HCT116 (cell line): ENCODE data around the gene RAB3GAP2. TPM values are rescaled to one million over a fixed set of nuclear protein-coding genes. Genes with fewer than 3 reads are reported as not detected.

Experiments used
- ATAC-seq: fragments of 200-7000 bp; cut with Tn5 transposase; 2 replicates; pipeline ENCODE4 v1.9.1; 2020; ENCODE audit warnings: mild to moderate bottlenecking, moderate library complexity
- BruUV-seq: library from RNA; stranded (reverse); fragments of 400-500 nt; replicated peaks from 2 replicates; lab custom pipeline; 2021; lab: Mats Ljungman, UMichigan
- CTCF ChIA-PET: fragments of 300-600 bp; sonication (Branson Sonifier 250); formaldehyde crosslinking; loops from one replicate; lab custom pipeline; 2021; ENCODE audit warnings: antibody characterized with exemption; lab: Charles Lee
- POLR2A ChIA-PET: fragments of 300-600, 350-600 bp; sonication (Branson Sonifier 250); formaldehyde crosslinking; loops from one replicate; lab custom pipeline; 2021; ENCODE audit warnings: antibody characterized with exemption; lab: Charles Lee
- RAD21 ChIA-PET, 2 experiments: fragments of 300-600 bp; sonication (Branson Sonifier 250); formaldehyde crosslinking; loops; one replicate each; lab custom pipeline; 2023; ENCODE audit warnings: low total read pairs in 2 of 2; ENCODE audit not compliant: uncharacterized antibody in 2 of 2, unreplicated experiment in 2 of 2, low non-redundant PET in 1 of 2; lab: Charles Lee
- DNase-seq: peaks from one replicate; pipeline ENCODE4 v3.0.0-alpha.2; 2010; ENCODE audit warnings: low read depth, low spot score
- H2AFZ ChIP-seq: fragments of 200-600 bp; shearing (Covaris generic), sonication (generic); 2 replicates; pipeline ENCODE4 v1.6.1; 2017; ENCODE audit warnings: low read depth, mixed run types, mixed read lengths, antibody characterized with exemption, low read length; ENCODE audit not compliant: poor library complexity, severe bottlenecking
- H3K27ac ChIP-seq: 2 replicates; pipeline ENCODE4 v1.5.1; 2012; ENCODE audit warnings: low read depth, low read length
- H3K27me3 ChIP-seq: fragments of 200-600 bp; sonication (generic); 2 replicates; pipeline ENCODE4 v1.6.1; 2016; ENCODE audit warnings: mixed run types, low read length, mixed read lengths; ENCODE audit not compliant: insufficient read depth
- H3K36me3 ChIP-seq, 2 experiments: fragments of 200-500 bp in 1 of 2; fragments of 200-600 bp in 1 of 2; sonication (Bioruptor generic) in 1 of 2; sonication (generic) in 1 of 2; 2 replicates each; pipeline versions ENCODE4 v1.5.1 to v1.6.1; 2014 to 2016; ENCODE audit warnings: low read length in 2 of 2, inconsistent platforms in 1 of 2, mixed read lengths in 1 of 2, mixed run types in 1 of 2; ENCODE audit not compliant: insufficient read depth in 2 of 2, control insufficient read depth in 1 of 2
- H3K4me1 ChIP-seq, 2 experiments: fragments of 200-600 bp in 1 of 2; sonication (generic) in 1 of 2; 2 replicates each; pipeline versions ENCODE4 v1.5.1 to v1.6.1; 2012 to 2017; ENCODE audit warnings: low read length in 2 of 2, inconsistent platforms in 1 of 2, mild to moderate bottlenecking in 1 of 2, mixed read lengths in 1 of 2, mixed run types in 1 of 2, moderate library complexity in 1 of 2; ENCODE audit not compliant: insufficient read depth in 2 of 2, control insufficient read depth in 1 of 2
- H3K4me2 ChIP-seq: fragments of 200-600 bp; sonication (generic); 2 replicates; pipeline ENCODE4 v1.6.1; 2017; ENCODE audit warnings: mixed run types, low read length, mixed read lengths
- H3K4me3 ChIP-seq, 2 experiments: fragments of 200-600 bp in 1 of 2; sonication (generic) in 1 of 2; replicated peaks in 1 of 2; 2 replicates each; pipeline ENCODE4 v1.5.1; 2011 to 2016; ENCODE audit warnings: low read length in 2 of 2, control low read depth in 1 of 2, low read depth in 1 of 2, mild to moderate bottlenecking in 1 of 2, mixed read lengths in 1 of 2, mixed run types in 1 of 2
- H3K79me2 ChIP-seq: fragments of 200-600 bp; sonication (generic); 2 replicates; pipeline ENCODE4 v1.6.1; 2017; ENCODE audit warnings: mild to moderate bottlenecking, mixed run types, low read length, moderate library complexity, mixed read lengths; ENCODE audit not compliant: insufficient read depth
- H3K9ac ChIP-seq: fragments of 200-600 bp; sonication (generic); 2 replicates; pipeline ENCODE4 v1.6.1; 2016; ENCODE audit warnings: low read length, mixed read lengths
- H3K9me2 ChIP-seq: fragments of 200-600 bp; sonication (generic), shearing (Covaris generic); 2 replicates; pipeline ENCODE4 v1.6.1; 2017; ENCODE audit warnings: mixed run types, mild to moderate bottlenecking, moderate library complexity; ENCODE audit not compliant: insufficient read depth
- H3K9me3 ChIP-seq, 2 experiments: fragments of 200-500 bp in 1 of 2; fragments of 200-600 bp in 1 of 2; sonication (Bioruptor generic) in 1 of 2; sonication (generic) in 1 of 2; 2 replicates each; pipeline ENCODE4 v1.6.1; 2014 to 2017; ENCODE audit warnings: low read length in 2 of 2, mixed read lengths in 2 of 2, inconsistent platforms in 1 of 2, low read depth in 1 of 2, mild to moderate bottlenecking in 1 of 2, mixed run types in 1 of 2, moderate library complexity in 1 of 2; ENCODE audit not compliant: control insufficient read depth in 1 of 2, insufficient read depth in 1 of 2
- H4K20me1 ChIP-seq: fragments of 200-600 bp; sonication (generic), shearing (Covaris generic); 2 replicates; pipeline ENCODE4 v1.6.1; 2017; ENCODE audit warnings: mixed run types, mild to moderate bottlenecking, moderate library complexity; ENCODE audit not compliant: insufficient read depth
- ATF3 ChIP-seq: IDR thresholded peaks from 2 replicates; pipeline ENCODE4 v1.6.1; 2012
- CBX3 ChIP-seq: IDR thresholded peaks from 2 replicates; pipeline ENCODE4 v1.6.1; 2012; ENCODE audit warnings: low read depth
- CEBPB ChIP-seq: IDR thresholded peaks from 2 replicates; pipeline ENCODE4 v1.6.1; 2012; ENCODE audit warnings: low read depth
- ELF1 ChIP-seq: IDR thresholded peaks from 2 replicates; pipeline ENCODE4 v1.6.1; 2012; ENCODE audit warnings: low read depth, borderline replicate concordance
- EZH2 ChIP-seq: fragments of 200-600 bp; sonication (generic); IDR thresholded peaks from 2 replicates; pipeline ENCODE4 v1.6.1; 2017; ENCODE audit warnings: antibody characterized with exemption, mixed run types
- EZH2phosphoT487 ChIP-seq: fragments of 200-600 bp; IDR thresholded peaks from 2 replicates; pipeline ENCODE4 v1.6.1; 2018; ENCODE audit warnings: antibody characterized with exemption, borderline replicate concordance
- FOSL1 ChIP-seq: IDR thresholded peaks from 2 replicates; pipeline ENCODE4 v1.6.1; 2012; ENCODE audit warnings: low read depth
- MAX ChIP-seq: IDR thresholded peaks from 2 replicates; pipeline ENCODE4 v1.6.1; 2012
- POLR2AphosphoS5 ChIP-seq: IDR thresholded peaks from 2 replicates; pipeline ENCODE4 v1.6.1; 2011; ENCODE audit warnings: mild to moderate bottlenecking, low read depth, low read length, moderate library complexity
- RAD21 ChIP-seq: IDR thresholded peaks from 2 replicates; pipeline ENCODE4 v1.6.1; 2012; ENCODE audit warnings: low read depth, mild to moderate bottlenecking
- SIN3A ChIP-seq: IDR thresholded peaks from 2 replicates; pipeline ENCODE4 v1.6.1; 2012; ENCODE audit warnings: low read depth
- SP1 ChIP-seq: IDR thresholded peaks from 2 replicates; pipeline ENCODE4 v1.6.1; 2012; ENCODE audit warnings: low read depth
- SRF ChIP-seq: IDR thresholded peaks from 2 replicates; pipeline ENCODE4 v1.6.1; 2012; ENCODE audit warnings: low read depth
- TCF7L2 ChIP-seq: IDR thresholded peaks from 2 replicates; pipeline ENCODE4 v1.7.0; 2011; ENCODE audit warnings: borderline replicate concordance, inconsistent platforms; ENCODE audit not compliant: insufficient read depth, insufficient read length; ENCODE audit errors: extremely low read depth
- YY1 ChIP-seq: IDR thresholded peaks from 2 replicates; pipeline ENCODE4 v1.6.1; 2011; ENCODE audit warnings: low read length, low read depth, moderate library complexity, mild to moderate bottlenecking; ENCODE audit not compliant: insufficient replicate concordance; ENCODE audit errors: extremely low read depth
- ZBTB33 ChIP-seq: IDR thresholded peaks from 2 replicates; pipeline ENCODE4 v1.6.1; 2011; ENCODE audit warnings: mild to moderate bottlenecking, low read length, moderate library complexity; ENCODE audit not compliant: insufficient replicate concordance; ENCODE audit errors: extremely low read depth
- ZFX ChIP-seq: fragments of 450-650 bp; IDR thresholded peaks from 2 replicates; pipeline ENCODE4 v1.6.1; 2017
- ZNF274 ChIP-seq: fragments of 200-500 bp; sonication (Bioruptor generic); IDR thresholded peaks from 2 replicates; pipeline ENCODE4 v1.6.1; 2014; ENCODE audit warnings: mild to moderate bottlenecking, low read depth, low read length, inconsistent platforms
- intact Hi-C: fragments of 100-400 bp; cut with micrococcal nuclease; formaldehyde crosslinking; loops from 2 replicates; pipeline ENCODE4 v1.10.0; 2022
- total RNA-seq: library from RNA; stranded (reverse); gene quantifications from one replicate; pipeline ENCODE4 v1.2.1, GENCODE V29; 2021; ENCODE audit not compliant: unreplicated experiment

Gene RAB3GAP2
- total RNA-seq, 1 experiment from 2014 or later = 32.5 TPM

- no peak overlapping the region for H3K27ac ChIP-seq
- no peak overlapping the region for H3K4me2 ChIP-seq
- H3K9ac ChIP-seq = no peak overlapping the region
- POLR2A ChIA-PET = no interaction called here
- CTCF ChIA-PET = no interaction called here
- intact Hi-C loops = loop anchor here (5.0 kb wide), 1 partner anchor 589 kb away; no protein-coding TSS in a partner anchor
- no peak for ATAC-seq
- TF ChIP-seq TCF7L2 (no peak), CBX3 (no peak), EZH2phosphoT487 (no peak), SRF (no peak), ZBTB33 (no peak), FOSL1 (no peak), EZH2 (no peak), POLR2AphosphoS5 (no peak), ZNF274 (no peak), ZFX (no peak), CEBPB (no peak), RAD21 (no peak), SP1 (no peak), MAX (no peak), YY1 (no peak), ELF1 (no peak), SIN3A (no peak), ATF3 (no peak)
- peaks cover 6% of the 10 kb centered on the region; the same call in 1 of the 2 replicates for H4K20me1 ChIP-seq
- H3K9me2 ChIP-seq = no peaks in the 10 kb centered on the region
- no peaks in the 10 kb centered on the region for H3K27me3 ChIP-seq
- RAD21 ChIA-PET = interaction anchor here in 1 of 2 experiments (0.6 kb wide), 1 partner anchor 35 kb away, joined by 4 read pairs; no protein-coding TSS in a partner anchor
- no TSS peak for BruUV-seq
- no peaks in the 10 kb centered on the region for H3K9me3 ChIP-seq
- DNase-seq = no peak
- no peaks in the 10 kb centered on the region for H3K79me2 ChIP-seq
- H3K36me3 ChIP-seq = peaks cover 18 to 21% of the 10 kb centered on the region in 2 experiments; a peak in 3 of 4 replicates
- H2AFZ ChIP-seq = no peak overlapping the region
- no peak overlapping the region for H3K4me3 ChIP-seq
- no peaks in the 10 kb centered on the region for H3K4me1 ChIP-seq
Measured at GRCh38 chr1:220188538-220188937, 83.7 kb downstream of the RAB3GAP2 start.
